SJSA1 (cell line): ENCODE measurements around the gene PVALEF. TPM values are rescaled to one million over a fixed set of nuclear protein-coding genes. Genes with fewer than 3 reads are reported as not detected.
A peak's percentile ranks its signal among the peaks of the same experiment; 100 is the strongest.
"Not testable (repeated sequence)": the region's sequence is repeated elsewhere in the genome, so short reads cannot be mapped to it uniquely, and the experiment has no call there.

Experiments used
- DNase-seq, 2 experiments: peaks; one replicate each; pipeline ENCODE4 v3.0.0-alpha.2; 2015 to 2020; ENCODE audit warnings: low spot score in 2 of 2, low read depth in 1 of 2
- H3K27ac ChIP-seq: fragments of 250-450 bp; sonication (Bioruptor Pico); 2 replicates; pipeline ENCODE4 v1.5.1; 2020; ENCODE audit warnings: mild to moderate bottlenecking, moderate library complexity
- H3K27me3 ChIP-seq: fragments of 250-450 bp; sonication (Bioruptor Pico); replicated peaks from 2 replicates; pipeline ENCODE4 v1.5.1; 2020; ENCODE audit warnings: mild to moderate bottlenecking, moderate library complexity
- H3K36me3 ChIP-seq: fragments of 250-450 bp; sonication (Bioruptor Pico); 2 replicates; pipeline ENCODE4 v1.5.1; 2020; ENCODE audit warnings: mild to moderate bottlenecking
- H3K4me1 ChIP-seq: fragments of 250-450 bp; sonication (Bioruptor Pico); replicated peaks from 2 replicates; pipeline ENCODE4 v1.6.1; 2021; ENCODE audit warnings: mild to moderate bottlenecking
- H3K4me3 ChIP-seq: fragments of 250-450 bp; sonication (Bioruptor Pico); 2 replicates; pipeline ENCODE4 v1.5.1; 2020; ENCODE audit warnings: mild to moderate bottlenecking
- H3K9me3 ChIP-seq: fragments of 250-450 bp; sonication (Bioruptor Pico); replicated peaks from 2 replicates; pipeline ENCODE4 v1.5.1; 2020; ENCODE audit warnings: mild to moderate bottlenecking
- total RNA-seq: library from RNA; depleted of rRNA; stranded (reverse); fragments of >200 nt; shearing (Covaris generic); gene quantifications from 2 replicates; pipeline ENCODE4 v1.2.3, GENCODE V29; 2014

The PVALEF gene
- total RNA-seq, 1 experiment from 2014 or later, result not detected

DNA sequence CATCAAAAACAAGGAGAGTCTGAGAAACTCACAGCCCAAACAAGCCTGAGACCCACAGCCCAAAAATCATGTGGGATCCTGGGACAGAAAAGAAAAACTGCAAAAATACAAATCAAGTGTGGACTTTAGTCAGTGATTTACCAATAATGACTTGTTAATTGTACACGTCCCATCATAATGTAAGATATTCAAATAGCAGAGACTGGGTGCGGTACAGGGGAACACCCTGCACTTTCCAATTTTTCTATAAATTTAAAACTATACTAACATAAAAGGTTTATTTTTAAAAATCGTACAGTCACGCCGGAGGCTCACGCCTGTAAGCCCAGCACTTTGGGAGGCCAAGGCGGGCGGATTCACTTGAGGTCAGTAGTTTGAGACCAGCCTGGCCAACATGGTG lies 48.7 kb downstream of the PVALEF start:
- Histone ChIP-seq H3K36me3 (peaks cover 8% of the 10 kb centered on the region; the same call in 1 of the 2 replicates), H3K4me3 (no peak overlapping the region), H3K27ac (no peak overlapping the region), H3K9me3 (no peaks in the 10 kb centered on the region), H3K27me3 (no peaks in the 10 kb centered on the region), H3K4me1 (no peaks in the 10 kb centered on the region)
- DNase-seq, result no peak

DNA sequence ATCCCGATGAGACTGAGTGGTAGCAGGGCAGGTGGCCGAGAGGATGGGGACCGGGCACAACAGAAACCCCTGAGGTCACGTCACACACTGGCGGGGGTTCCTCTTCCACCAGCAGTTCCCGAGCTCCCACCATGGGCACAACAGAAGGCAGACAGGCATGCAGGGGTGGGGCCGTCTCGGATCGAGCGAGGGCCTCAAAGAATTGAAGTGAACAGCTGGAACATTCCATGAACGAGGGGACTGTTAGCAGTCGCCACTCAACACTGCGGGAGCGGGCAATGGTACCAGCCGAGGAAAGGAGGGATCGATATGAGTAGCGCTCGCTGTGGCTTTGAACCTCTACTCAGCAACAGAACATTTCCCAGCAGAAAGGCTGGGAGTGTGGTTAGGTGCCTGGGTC lies 52.2 kb downstream of the PVALEF start:
- no peak for DNase-seq
- Histone ChIP-seq H3K36me3 (peaks cover 18% of the 10 kb centered on the region; the same call in 1 of the 2 replicates), H3K9me3 (no peaks in the 10 kb centered on the region), H3K27me3 (no peaks in the 10 kb centered on the region), H3K4me3 (no peak overlapping the region), H3K27ac (no peak overlapping the region), H3K4me1 (peaks cover 13% of the 10 kb centered on the region)

DNA sequence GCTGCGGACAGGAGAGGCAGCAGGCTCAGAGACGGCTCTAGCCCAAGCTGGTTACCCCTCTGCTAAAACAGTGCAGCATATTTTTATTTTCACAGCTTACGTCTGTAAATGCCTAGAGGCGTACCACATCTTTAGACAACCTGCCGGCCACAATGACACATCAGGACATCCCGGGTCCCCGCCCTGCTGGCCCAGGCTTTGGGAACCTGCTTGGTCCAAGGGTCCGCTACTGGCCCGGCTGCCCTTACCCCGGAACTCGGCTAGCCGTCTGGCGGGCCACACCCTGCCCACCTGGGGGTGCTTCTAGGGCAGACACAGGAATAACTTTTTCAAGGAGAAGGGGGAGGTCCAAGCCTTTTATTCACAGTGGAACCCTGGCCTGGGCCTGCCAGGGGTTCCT lies 53.2 kb downstream of the PVALEF start:
- Histone ChIP-seq H3K4me3 (no peak overlapping the region), H3K27ac (no peak overlapping the region), H3K27me3 (no peaks in the 10 kb centered on the region), H3K36me3 (peaks cover 18% of the 10 kb centered on the region; the same call in 1 of the 2 replicates), H3K9me3 (no peaks in the 10 kb centered on the region), H3K4me1 (peaks cover 16% of the 10 kb centered on the region)
- DNase-seq, result no peak

DNA sequence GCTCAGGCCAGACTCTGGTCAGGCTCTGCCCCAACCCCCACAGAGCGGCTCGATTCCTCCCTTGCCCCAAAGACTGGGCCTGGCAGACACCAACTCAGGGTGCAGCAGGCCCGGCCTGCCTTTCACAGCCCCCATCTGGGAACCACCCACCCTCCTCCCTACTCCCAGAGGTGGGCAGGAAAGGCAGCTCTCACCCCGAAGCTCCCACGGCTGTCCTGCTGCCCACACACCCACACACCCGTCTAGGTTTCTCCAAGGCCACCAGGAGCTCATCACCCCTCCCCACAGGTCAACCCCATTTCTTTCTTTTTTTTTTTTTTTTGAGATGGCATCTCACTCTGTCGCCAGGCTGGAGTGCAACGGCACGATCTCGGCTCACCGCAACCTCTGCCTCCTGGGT lies 53.7 kb downstream of the PVALEF start:
- Histone ChIP-seq H3K36me3 (peaks cover 18% of the 10 kb centered on the region; the same call in 1 of the 2 replicates), H3K4me1 (peaks cover 19% of the 10 kb centered on the region), H3K4me3 (no peak overlapping the region), H3K9me3 (no peaks in the 10 kb centered on the region), H3K27me3 (no peaks in the 10 kb centered on the region), H3K27ac (no peak overlapping the region)
- no peak for DNase-seq

DNA sequence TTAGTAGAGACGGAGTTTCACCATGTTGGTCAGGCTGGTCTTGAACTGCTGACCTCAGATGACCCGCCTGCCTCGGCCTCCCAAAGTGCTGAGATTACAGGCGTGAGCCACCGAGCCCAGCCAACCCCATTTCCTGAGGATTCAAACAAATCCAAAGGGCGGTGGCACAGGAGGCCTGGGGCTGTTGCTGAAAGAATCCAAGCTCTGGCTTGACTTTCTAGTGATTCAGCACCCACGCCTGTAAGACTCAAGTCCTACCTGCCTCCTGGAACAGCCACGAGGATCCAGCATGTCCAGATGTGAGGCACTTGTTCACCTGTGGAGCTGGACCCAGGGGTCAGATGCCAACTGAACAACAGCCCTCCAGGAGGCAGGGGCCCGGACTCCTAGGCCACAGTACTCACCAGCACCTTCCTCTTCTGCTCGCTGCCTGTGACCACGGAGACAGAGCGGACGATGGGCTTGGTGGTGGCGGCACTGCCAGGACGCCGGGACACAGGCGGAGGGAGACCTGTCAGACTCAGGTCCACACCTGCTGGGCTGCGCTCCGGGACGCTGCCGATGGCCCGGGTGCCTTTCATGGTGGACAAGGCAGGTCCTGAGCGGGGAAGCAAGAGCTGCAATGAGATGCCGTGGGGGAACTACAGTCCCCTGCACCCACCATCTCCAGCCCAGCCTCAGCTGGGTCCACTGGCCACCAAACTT lies 54.3 kb downstream of the PVALEF start:
- Histone ChIP-seq H3K36me3 (peaks cover 18% of the 10 kb centered on the region; the same call in 1 of the 2 replicates), H3K4me1 (peaks cover 19% of the 10 kb centered on the region), H3K27ac (no peak overlapping the region), H3K27me3 (no peaks in the 10 kb centered on the region), H3K4me3 (no peak overlapping the region), H3K9me3 (no peaks in the 10 kb centered on the region)
- DNase-seq, result no peak

DNA sequence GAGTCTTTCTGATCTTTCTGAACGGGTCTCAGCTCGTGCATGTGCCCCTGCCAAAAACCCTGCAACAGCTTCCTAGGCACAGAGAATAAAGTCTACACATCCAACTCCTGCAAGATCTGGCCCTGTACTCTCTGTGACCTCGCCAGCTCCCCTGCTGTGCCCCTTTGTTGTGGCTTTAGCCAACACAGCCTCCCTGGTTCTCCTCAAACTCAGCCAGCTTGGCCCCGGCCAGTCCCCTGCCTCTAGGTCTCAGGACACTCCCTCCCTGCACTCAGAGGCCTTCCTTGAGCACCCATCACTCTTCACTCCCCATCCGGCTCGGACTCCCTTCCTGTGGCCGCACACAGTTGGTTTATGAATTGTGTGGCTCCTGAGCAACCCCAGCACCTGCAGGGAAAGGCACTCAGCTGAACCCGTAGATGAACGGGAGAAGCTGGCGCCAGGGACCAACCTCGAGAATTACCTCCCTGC lies 56.1 kb downstream of the PVALEF start:
- Histone ChIP-seq H3K9me3 (no peaks in the 10 kb centered on the region), H3K4me1 (peaks cover 19% of the 10 kb centered on the region), H3K4me3 (peak overlapping the region; percentile 80), H3K27ac (no peak overlapping the region), H3K27me3 (no peaks in the 10 kb centered on the region), H3K36me3 (peaks cover 18% of the 10 kb centered on the region; the same call in 1 of the 2 replicates)
- DNase-seq, result no peak

DNA sequence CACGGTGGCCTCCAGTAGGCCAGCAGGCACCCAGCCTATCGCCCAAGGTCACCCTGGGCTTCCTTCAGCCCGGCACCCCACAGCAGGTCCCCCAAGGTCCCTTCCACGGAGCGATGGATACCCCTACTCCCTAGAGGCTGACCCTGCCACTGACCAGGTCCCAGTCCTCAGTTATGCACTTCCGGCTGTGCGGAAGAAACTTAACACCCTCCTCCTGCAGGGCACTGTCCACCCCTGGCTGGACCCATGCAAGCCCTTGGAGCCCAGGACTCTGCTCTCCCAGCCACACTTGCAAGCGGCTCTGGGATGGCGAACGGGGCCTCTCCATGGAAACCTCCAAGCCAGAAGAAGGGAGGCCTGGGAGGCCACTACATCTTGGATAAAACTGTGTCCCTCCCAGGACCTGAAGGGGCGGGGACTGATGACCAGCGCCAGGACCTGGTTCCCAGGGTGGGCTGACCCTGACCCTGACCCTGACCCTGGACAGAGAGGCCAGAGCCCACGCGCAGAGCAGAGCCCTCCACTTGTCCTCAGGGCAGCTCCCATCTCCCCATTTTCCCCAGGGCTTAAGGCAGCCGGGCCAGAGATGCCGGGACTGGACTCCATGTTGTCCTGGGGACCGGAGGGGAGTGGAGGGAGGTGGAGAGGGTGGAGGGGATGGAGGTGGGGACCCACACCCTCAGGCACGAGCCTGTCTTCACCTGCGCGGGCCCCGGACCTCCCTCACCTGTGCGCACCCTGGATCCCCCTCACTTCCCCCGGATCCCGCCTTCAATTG lies 56.7 kb downstream of the PVALEF start:
- Histone ChIP-seq H3K4me3 (peak overlapping the region; percentile 80), H3K27me3 (no peaks in the 10 kb centered on the region), H3K9me3 (no peaks in the 10 kb centered on the region; the same call in 1 of the 2 replicates), H3K36me3 (peaks cover 18% of the 10 kb centered on the region; the same call in 1 of the 2 replicates), H3K27ac (no peak overlapping the region), H3K4me1 (peaks cover 19% of the 10 kb centered on the region)
- no peak for DNase-seq

DNA sequence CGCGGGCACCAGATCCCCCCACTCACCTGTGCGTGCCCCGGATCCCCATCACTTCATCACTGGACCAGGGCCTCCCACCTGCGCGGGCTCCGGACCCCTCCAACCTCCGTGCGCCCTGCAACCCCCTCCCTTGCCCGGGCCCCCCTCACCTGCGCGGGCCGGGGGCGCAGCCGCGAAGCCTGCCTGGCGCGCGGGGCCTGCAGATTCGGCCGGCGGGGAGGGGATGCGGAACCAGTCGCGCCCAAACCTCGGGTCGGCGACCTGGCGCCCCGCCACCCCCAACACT lies 57.3 kb downstream of the PVALEF start:
- no peak for DNase-seq
- H3K27ac ChIP-seq, result no peak overlapping the region
- peak overlapping the region; percentile 80 for H3K4me3 ChIP-seq
- H3K36me3 ChIP-seq, result peaks cover 18% of the 10 kb centered on the region; the same call in 1 of the 2 replicates
- peaks cover 19% of the 10 kb centered on the region for H3K4me1 ChIP-seq
- no peaks in the 10 kb centered on the region for H3K27me3 ChIP-seq
- no peaks in the 10 kb centered on the region; the same call in 1 of the 2 replicates for H3K9me3 ChIP-seq

DNA sequence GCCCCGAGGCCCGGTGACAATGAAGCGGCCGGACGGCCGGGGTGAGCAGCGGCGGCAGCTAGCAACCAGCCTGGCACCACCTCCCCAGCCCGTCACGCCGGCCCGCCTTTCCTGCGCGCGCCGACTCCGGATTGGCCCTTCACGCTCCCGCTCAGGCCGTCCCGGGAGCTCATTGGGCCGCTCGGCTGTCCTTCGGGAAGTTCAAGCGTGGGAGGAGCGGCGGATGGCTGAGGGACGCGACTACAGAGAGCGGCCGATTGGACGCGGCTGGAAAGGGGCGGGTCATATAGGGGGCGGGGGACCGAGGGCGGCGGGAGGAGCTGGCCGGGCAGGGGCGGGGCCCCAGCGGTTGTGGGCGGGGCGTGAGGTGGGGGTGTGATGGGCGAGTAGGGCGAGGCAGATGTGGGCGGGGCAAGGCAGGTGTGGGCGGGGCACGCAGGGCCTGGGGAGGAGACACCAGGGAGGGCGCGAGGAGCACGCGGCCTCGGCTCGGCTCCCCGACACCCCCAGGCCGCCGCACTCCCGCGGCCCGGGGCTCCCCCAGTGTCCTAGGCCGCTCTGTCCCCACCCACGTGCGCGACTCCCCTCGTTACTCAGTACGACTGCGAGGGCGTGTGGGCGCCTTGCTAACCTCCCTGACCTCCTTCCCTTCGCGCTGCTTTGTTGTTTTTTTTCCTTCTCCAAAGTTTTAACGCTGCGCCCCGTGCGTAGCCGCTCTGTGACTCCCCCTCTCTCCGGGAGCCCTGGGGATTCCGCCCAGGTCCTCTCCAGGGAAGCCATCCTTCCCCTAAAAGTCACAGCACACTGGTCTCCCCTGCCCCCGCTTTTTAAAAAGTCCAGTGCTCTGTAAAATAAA lies 57.8 kb downstream of the PVALEF start, which contains the start of gene CEP131:
CEP131 (minus strand) TSS at position 60 of the 856 bp plus-strand sequence. CDS start 2,909 bp downstream, outside the sequence.
- no peak within 1 kb of the TSS for H3K27ac ChIP-seq
- peaks cover 18% of the 10 kb centered on the region; the same call in 1 of the 2 replicates for H3K36me3 ChIP-seq
- H3K4me3 ChIP-seq, result peak within 1 kb of the TSS; percentile 80
- peak; percentile 98 to 100 for DNase-seq
- peaks cover 19% of the 10 kb centered on the region for H3K4me1 ChIP-seq
- H3K9me3 ChIP-seq, result no peaks in the 10 kb centered on the region; the same call in 1 of the 2 replicates
- no peaks in the 10 kb centered on the region for H3K27me3 ChIP-seq

DNA sequence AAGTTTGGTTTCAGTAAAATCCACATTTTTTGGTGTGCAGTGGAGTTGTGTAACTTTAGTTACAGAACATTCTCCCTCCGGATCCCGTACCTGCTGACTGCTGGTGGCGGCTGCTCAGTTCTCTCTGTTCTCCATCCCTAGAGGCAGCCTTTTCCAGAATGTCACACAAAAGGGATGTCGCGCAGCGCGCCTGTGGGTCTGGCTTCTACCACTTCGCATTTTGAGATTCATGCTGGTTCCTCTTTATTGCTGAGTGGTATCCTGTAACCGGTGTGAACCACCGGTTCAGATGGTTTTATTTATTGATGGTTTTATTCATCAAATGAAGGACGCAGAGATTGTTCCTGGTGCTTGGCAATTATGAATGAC lies 58.4 kb downstream of the PVALEF start:
- H3K27me3 ChIP-seq, result no peaks in the 10 kb centered on the region
- DNase-seq, result no peak
- peaks cover 19% of the 10 kb centered on the region for H3K4me1 ChIP-seq
- H3K9me3 ChIP-seq, result no peaks in the 10 kb centered on the region; the same call in 1 of the 2 replicates
- no peak overlapping the region for H3K27ac ChIP-seq
- H3K36me3 ChIP-seq, result peaks cover 18% of the 10 kb centered on the region; the same call in 1 of the 2 replicates
- peak overlapping the region; percentile 80 for H3K4me3 ChIP-seq

DNA sequence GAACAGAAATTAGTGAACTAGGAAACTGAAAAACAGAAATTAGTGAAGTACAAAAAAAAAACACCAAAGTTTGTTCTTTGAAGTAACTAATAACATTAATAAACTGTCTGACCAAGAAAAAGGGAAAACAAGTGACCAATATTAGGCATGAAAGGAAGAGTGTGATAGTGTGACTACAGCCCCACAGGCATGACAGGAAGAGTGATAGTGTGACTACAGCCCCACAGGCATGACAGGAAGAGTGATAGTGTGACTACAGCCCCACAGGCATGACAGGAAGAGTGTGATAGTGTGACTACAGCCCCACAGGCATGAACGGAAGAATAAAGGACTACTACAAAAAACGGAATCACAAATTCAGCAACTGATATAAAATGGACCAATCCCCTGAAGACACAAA lies 62.3 kb downstream of the PVALEF start:
- H3K36me3 ChIP-seq, result peaks cover 41% of the 10 kb centered on the region
- not testable (repeated sequence) for H3K4me1 ChIP-seq, H3K27me3 ChIP-seq, DNase-seq, H3K9me3 ChIP-seq, H3K4me3 ChIP-seq, H3K27ac ChIP-seq

DNA sequence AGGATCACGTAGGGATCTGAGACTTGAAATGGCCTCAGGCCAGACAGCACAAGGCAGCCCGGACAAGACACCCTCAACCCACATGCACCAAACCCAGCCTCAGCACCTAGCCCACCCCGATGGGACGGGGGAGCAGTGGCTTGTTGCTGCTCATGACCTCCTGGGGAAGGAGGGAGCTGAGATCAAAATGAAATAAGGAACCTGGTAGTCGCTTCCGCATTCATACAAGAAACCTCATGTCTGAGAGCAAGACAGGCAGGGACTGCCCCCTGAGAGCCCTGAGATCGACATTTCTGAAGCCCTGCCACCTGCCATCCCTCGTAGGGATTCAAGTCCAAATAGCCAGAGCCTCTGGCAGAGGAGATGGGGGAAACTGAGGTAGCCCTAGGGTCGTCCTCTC lies 63.1 kb downstream of the PVALEF start:
- no peak for DNase-seq
- H3K27me3 ChIP-seq, result no peaks in the 10 kb centered on the region
- H3K4me3 ChIP-seq, result no peak overlapping the region
- H3K36me3 ChIP-seq, result peaks cover 48% of the 10 kb centered on the region
- H3K27ac ChIP-seq, result no peak overlapping the region
- H3K9me3 ChIP-seq, result no peaks in the 10 kb centered on the region; the same call in 1 of the 2 replicates
- H3K4me1 ChIP-seq, result peaks cover 3% of the 10 kb centered on the region

DNA sequence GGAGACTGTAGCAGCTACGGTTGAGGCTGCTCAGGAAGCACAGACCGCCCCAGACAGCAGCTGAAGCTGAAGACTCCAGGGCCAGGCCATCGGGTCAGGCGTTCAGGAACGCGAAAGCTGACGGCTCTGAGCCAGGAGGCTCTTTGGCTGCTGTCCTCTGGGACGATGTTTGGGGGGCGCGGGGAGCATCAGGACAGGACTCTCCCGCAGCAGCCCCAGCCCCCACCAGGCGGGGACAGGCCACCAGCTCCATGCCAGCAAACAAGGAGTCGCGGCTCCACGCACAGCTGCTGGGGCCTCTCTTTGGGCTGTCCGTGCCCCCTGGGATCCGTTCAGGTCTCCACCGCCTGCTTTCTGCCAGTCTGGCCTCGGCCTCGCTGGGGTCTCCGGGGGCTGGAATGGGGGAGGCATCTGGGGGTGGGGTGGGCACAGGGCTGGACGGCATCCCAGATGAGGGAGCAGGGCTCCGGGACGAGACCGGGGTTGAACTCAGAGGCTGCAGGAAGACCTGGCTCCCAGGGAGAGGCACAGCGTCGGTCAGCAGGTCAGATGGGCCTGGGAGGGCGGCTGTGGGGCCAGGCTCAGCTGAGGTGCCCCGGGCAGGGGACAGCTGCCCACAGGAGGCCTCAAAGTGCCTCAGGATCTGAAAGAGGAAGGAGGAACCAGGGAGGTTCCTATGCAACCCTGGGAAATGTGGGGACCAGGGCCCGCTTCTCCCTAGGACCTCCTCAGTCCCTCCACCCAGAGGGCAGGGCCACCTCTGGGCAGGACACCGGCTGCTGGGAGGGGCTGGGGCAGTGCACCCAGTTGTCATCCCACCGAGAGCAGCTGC lies 63.7 kb downstream of the PVALEF start:
- Histone ChIP-seq H3K36me3 (peaks cover 53% of the 10 kb centered on the region), H3K9me3 (no peaks in the 10 kb centered on the region; the same call in 1 of the 2 replicates), H3K4me3 (no peak overlapping the region), H3K27me3 (no peaks in the 10 kb centered on the region), H3K4me1 (no peaks in the 10 kb centered on the region), H3K27ac (no peak overlapping the region)
- DNase-seq, result no peak
